GM23248 (cell line): ENCODE results near the gene JCAD. TPM values are rescaled to one million over a fixed set of nuclear protein-coding genes. Genes with fewer than 3 reads are reported as not detected.

ENCODE experiments used
- DNase-seq: peaks from one replicate; pipeline ENCODE4 v3.0.0-alpha.2; 2015
- H2AFZ ChIP-seq: fragments of 200-600 bp; sonication (generic); 2 replicates; pipeline ENCODE4 v1.6.1; 2016; ENCODE audit warnings: antibody characterized with exemption
- H3F3A ChIP-seq: fragments of 200-600 bp; sonication (generic); 2 replicates; pipeline ENCODE4 v1.6.1; 2016; ENCODE audit warnings: mild to moderate bottlenecking, antibody characterized with exemption, mixed run types; ENCODE audit not compliant: insufficient read depth
- H3K27ac ChIP-seq: fragments of 200-600 bp; sonication (generic); 2 replicates; pipeline ENCODE4 v1.5.1; 2016; ENCODE audit warnings: mild to moderate bottlenecking
- H3K27me3 ChIP-seq: fragments of 200-600 bp; sonication (generic); replicated peaks from 2 replicates; pipeline ENCODE4 v1.6.1; 2016; ENCODE audit warnings: mild to moderate bottlenecking; ENCODE audit not compliant: insufficient read depth
- H3K36me3 ChIP-seq: fragments of 200-600 bp; sonication (generic); 2 replicates; pipeline ENCODE4 v1.6.1; 2016; ENCODE audit warnings: low read depth, mild to moderate bottlenecking
- H3K4me1 ChIP-seq: fragments of 200-600 bp; sonication (generic); 2 replicates; pipeline ENCODE4 v1.6.1; 2016; ENCODE audit warnings: mild to moderate bottlenecking; ENCODE audit not compliant: insufficient read depth
- H3K4me2 ChIP-seq: fragments of 200-600 bp; sonication (generic); one replicate; pipeline ENCODE4 v1.6.1; 2016; ENCODE audit warnings: mild to moderate bottlenecking; ENCODE audit not compliant: unreplicated experiment
- H3K4me3 ChIP-seq: fragments of 200-600 bp; sonication (generic); 2 replicates; pipeline ENCODE4 v1.5.1; 2016; ENCODE audit warnings: mild to moderate bottlenecking
- H3K79me2 ChIP-seq: fragments of 200-600 bp; sonication (generic); 2 replicates; pipeline ENCODE4 v1.6.1; 2016; ENCODE audit warnings: mild to moderate bottlenecking; ENCODE audit not compliant: insufficient read depth
- H3K9ac ChIP-seq: fragments of 200-600 bp; sonication (generic); 2 replicates; pipeline ENCODE4 v1.6.1; 2016; ENCODE audit warnings: mild to moderate bottlenecking
- H3K9me2 ChIP-seq: fragments of 200-600 bp; sonication (generic); 2 replicates; pipeline ENCODE4 v1.6.1; 2016; ENCODE audit warnings: mixed run types, mild to moderate bottlenecking, moderate library complexity; ENCODE audit not compliant: insufficient read depth
- H3K9me3 ChIP-seq: fragments of 200-600 bp; sonication (generic); one replicate; pipeline ENCODE4 v1.6.1; 2017; ENCODE audit warnings: low read depth
- H4K20me1 ChIP-seq: fragments of 200-600 bp; sonication (generic); 2 replicates; pipeline ENCODE4 v1.6.0; 2016; ENCODE audit not compliant: insufficient read depth
- EZH2 ChIP-seq: fragments of 200-600 bp; sonication (generic); IDR thresholded peaks from 2 replicates; pipeline ENCODE4 v1.6.1; 2018; ENCODE audit warnings: antibody characterized with exemption, mild to moderate bottlenecking; ENCODE audit not compliant: insufficient read depth, poor library complexity, severe bottlenecking
- EZH2phosphoT487 ChIP-seq: fragments of 200-600 bp; sonication (generic); IDR thresholded peaks from 2 replicates; pipeline ENCODE4 v1.6.1; 2018; ENCODE audit warnings: antibody characterized with exemption, moderate library complexity, mild to moderate bottlenecking, low read depth; ENCODE audit not compliant: insufficient read depth
- WGBS, 2 experiments: methylation state at CpG; one replicate each; pipeline ENCODE4 v1.1.6; 2015 to 2017; ENCODE audit warnings: low lambda C conversion rate in 2 of 2, low coverage in 1 of 2; ENCODE audit errors: missing lambda C conversion rate in 2 of 2; 5-methylcytosine and 5-hydroxymethylcytosine counted together
- in situ Hi-C: fragments of 300-500 bp; cut with MboI; formaldehyde crosslinking; loops from 2 replicates; pipeline ENCODE4 v1.15.0; 2020
- polyA plus RNA-seq: library from polyadenylated mRNA; unstranded; fragments of >200 nt; fragmentation: Nextera tagmentation; extraction: Ambion mirVana; gene quantifications from 2 replicates; pipeline ENCODE4 v1.2.1, GENCODE V29; 2016
- total RNA-seq: library from RNA; depleted of rRNA; stranded (reverse); fragments of >200 nt; shearing (Covaris generic); gene quantifications from 2 replicates; pipeline ENCODE4 v1.2.3, GENCODE V29; 2014

The JCAD gene
- total and polyA plus RNA-seq, 2 experiments from 2014 or later, result 17.1 to 24.3 TPM

DNA sequence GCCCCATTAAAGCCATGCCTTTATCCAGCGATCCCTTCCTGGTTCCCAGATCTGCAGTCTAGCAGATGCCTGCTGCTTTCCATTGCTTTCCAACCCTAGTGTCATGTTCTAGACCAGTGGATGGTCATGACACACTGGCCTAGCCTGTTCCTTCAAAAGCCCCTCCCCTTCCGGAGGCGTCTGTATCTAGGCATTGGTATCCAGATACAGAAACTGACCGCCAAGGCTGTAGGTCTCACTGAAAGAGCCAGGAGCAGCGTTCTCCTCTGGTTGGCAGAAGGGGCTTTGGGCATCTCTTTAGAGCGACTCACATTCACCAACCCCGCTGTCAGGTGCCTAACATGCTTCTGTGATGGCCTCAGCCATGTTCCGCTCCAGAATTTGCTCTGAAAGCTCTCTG is 22.6 kb downstream of the JCAD start:
- H3K36me3 ChIP-seq, result peaks cover 4% of the 10 kb centered on the region; the same call in 1 of the 2 replicates
- WGBS, 2 experiments, result 93 to 97% methylated on average over 8 of the region's 8 CpGs
- H3K9me3 ChIP-seq, result no peaks in the 10 kb centered on the region
- H2AFZ ChIP-seq, result no peak overlapping the region
- H3K4me2 ChIP-seq, result no peak overlapping the region
- no peak overlapping the region for H3K27ac ChIP-seq
- H3K4me1 ChIP-seq, result no peaks in the 10 kb centered on the region
- no peak for TF ChIP-seq EZH2
- TF ChIP-seq EZH2phosphoT487, result no peak
- 0 out of 2 replicates have a peak, but pooled peaks cover 8% of the 10 kb centered on the region for H3K79me2 ChIP-seq
- H3K4me3 ChIP-seq, result no peak overlapping the region
- H3K27me3 ChIP-seq, result no peaks in the 10 kb centered on the region
- no peaks in the 10 kb centered on the region; the same call in 1 of the 2 replicates for H4K20me1 ChIP-seq
- H3K9ac ChIP-seq, result no peak overlapping the region
- no peaks in the 10 kb centered on the region for H3F3A ChIP-seq
- in situ Hi-C loops, result no loop called here
- H3K9me2 ChIP-seq, result no peaks in the 10 kb centered on the region
- DNase-seq, result no peak

DNA sequence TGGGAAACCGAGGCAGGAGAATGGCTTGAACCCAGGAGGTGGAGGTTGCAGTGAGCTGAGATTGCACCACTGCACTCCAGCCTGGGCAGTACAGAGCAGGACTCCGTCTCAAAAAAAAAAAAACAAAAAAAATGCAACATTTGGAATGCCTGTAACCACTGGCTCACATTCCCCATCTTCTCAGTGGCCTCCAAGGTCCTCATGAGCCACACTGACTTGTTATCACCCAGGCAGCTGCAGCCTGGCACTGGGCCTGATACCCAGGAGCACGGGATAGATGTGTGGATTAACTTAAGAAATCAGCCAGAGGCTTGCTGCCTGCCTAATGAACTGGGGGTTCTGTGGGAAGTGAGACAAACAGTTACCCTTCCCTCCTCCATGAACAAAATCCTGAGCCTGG is 23.0 kb downstream of the JCAD start:
- H2AFZ ChIP-seq, result no peak overlapping the region
- H3K4me3 ChIP-seq, result no peak overlapping the region
- no peaks in the 10 kb centered on the region for H3K9me3 ChIP-seq
- in situ Hi-C loops, result no loop called here
- no peaks in the 10 kb centered on the region; the same call in 1 of the 2 replicates for H4K20me1 ChIP-seq
- H3K4me1 ChIP-seq, result no peaks in the 10 kb centered on the region
- 69 to 76% methylated on average over 3 of the region's 3 CpGs for WGBS, 2 experiments
- H3K4me2 ChIP-seq, result no peak overlapping the region
- no peak for DNase-seq
- H3K9ac ChIP-seq, result no peak overlapping the region
- no peaks in the 10 kb centered on the region for H3K27me3 ChIP-seq
- H3F3A ChIP-seq, result no peaks in the 10 kb centered on the region
- H3K36me3 ChIP-seq, result peaks cover 4% of the 10 kb centered on the region; the same call in 1 of the 2 replicates
- H3K79me2 ChIP-seq, result 0 out of 2 replicates have a peak, but pooled peaks cover 8% of the 10 kb centered on the region
- H3K9me2 ChIP-seq, result no peaks in the 10 kb centered on the region
- H3K27ac ChIP-seq, result no peak overlapping the region
- no peak for TF ChIP-seq EZH2
- no peak for TF ChIP-seq EZH2phosphoT487

DNA sequence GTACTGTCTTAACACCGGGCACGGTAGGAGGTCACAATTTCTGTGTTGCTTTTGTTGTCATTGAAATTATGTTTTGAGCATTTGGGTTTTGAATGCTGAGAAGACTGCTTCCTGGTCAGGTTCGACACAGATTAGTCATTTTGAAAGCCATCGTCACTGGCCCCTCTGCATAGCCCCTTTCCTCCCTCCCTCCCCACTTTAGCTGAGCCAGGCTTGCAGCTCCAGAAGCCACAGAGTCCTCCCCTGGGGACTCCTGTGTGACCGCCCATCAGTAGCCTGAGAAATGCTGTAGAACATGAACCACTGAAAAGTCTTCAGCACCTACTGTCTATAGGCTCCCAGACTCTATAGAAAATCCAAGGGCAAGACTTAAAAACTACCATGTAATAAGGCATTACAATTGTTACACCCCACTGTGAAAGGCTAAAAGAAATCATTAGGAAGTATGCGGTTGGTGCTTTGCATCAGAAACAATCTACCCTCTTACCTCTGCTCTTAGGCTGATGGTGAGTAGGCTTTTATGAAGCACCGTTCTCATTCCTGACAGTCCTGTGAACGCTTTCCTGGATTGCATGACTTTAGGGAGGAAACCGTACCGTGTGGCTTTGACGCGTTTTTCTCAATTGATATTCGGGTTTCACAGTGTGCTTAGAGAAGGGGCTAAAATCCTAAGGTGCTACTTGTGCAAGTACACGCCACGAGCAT is 24.8 kb downstream of the JCAD start:
- no peak for DNase-seq
- Histone ChIP-seq H3K4me2 (no peak overlapping the region), H3K4me3 (no peak overlapping the region), H3K9me3 (no peaks in the 10 kb centered on the region), H3K9me2 (no peaks in the 10 kb centered on the region), H2AFZ (no peak overlapping the region), H3K27ac (no peak overlapping the region), H3K4me1 (no peaks in the 10 kb centered on the region), H4K20me1 (no peaks in the 10 kb centered on the region), H3K27me3 (no peaks in the 10 kb centered on the region), H3K9ac (no peak overlapping the region), H3F3A (no peaks in the 10 kb centered on the region), H3K36me3 (no peaks in the 10 kb centered on the region; the same call in 1 of the 2 replicates), H3K79me2 (0 out of 2 replicates have a peak, but pooled peaks cover 8% of the 10 kb centered on the region)
- in situ Hi-C loops, result no loop called here
- 96 to 97% methylated on average over 15 of the region's 15 CpGs for WGBS, 2 experiments
- TF ChIP-seq EZH2phosphoT487, result no peak

DNA sequence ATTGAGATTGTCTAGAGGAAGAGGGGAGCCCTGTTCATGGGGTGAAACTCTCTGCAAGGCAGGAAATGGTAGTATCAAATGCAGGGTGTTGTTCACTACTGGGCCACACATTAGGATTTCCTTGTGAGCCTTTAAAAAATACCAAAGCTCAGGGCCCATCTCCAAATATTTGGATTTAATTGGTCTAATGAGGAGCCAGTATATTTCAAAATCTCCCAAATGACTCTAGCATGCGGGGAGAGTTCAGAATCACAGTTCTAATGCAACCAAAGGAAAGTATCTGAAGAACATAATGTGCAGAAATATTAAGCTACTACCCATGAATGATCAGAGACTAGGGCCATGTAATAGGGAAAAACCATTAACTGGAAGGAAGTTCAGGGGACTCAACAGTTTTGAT is 27.3 kb downstream of the JCAD start:
- Histone ChIP-seq H2AFZ (no peak overlapping the region), H3K9ac (no peak overlapping the region), H3K4me3 (no peak overlapping the region), H3K27me3 (no peaks in the 10 kb centered on the region), H3K36me3 (peaks cover 3% of the 10 kb centered on the region; the same call in 1 of the 2 replicates), H3K27ac (no peak overlapping the region), H3K79me2 (0 out of 2 replicates have a peak, but pooled peaks cover 8% of the 10 kb centered on the region), H3F3A (no peaks in the 10 kb centered on the region), H4K20me1 (no peaks in the 10 kb centered on the region), H3K4me2 (no peak overlapping the region), H3K9me2 (no peaks in the 10 kb centered on the region), H3K9me3 (no peaks in the 10 kb centered on the region), H3K4me1 (no peaks in the 10 kb centered on the region)
- no peak for DNase-seq
- WGBS, 2 experiments, result 85 to 89% methylated on average over 1 of the region's 1 CpG
- in situ Hi-C loops, result no loop called here
- TF ChIP-seq EZH2phosphoT487 (no peak), EZH2 (no peak)
